Endodermal cell (in vitro differentiated cells): ENCODE data around the gene ZDHHC21. TPM values are rescaled to one million over a fixed set of nuclear protein-coding genes. Genes with fewer than 3 reads are reported as not detected.

Experiments
- DNase-seq: peaks from one replicate; pipeline ENCODE4 v3.0.0-alpha.2; 2017
- H3K27ac ChIP-seq: 2 replicates; pipeline ENCODE4 v1.5.1; 2013; ENCODE audit warnings: mild to moderate bottlenecking, low read depth, low read length, moderate library complexity
- H3K27me3 ChIP-seq: 2 replicates; pipeline ENCODE4 v1.6.1; 2013; ENCODE audit warnings: mild to moderate bottlenecking, low read length, moderate library complexity; ENCODE audit not compliant: insufficient read depth, control insufficient read depth, poor library complexity, severe bottlenecking
- H3K36me3 ChIP-seq: 2 replicates; pipeline ENCODE4 v1.7.0; 2013; ENCODE audit warnings: mild to moderate bottlenecking, low read length, moderate library complexity; ENCODE audit not compliant: control insufficient read depth, insufficient read depth
- H3K4me1 ChIP-seq: one replicate; pipeline ENCODE4 v1.7.0; 2013; ENCODE audit warnings: low read length; ENCODE audit not compliant: control insufficient read depth, insufficient read depth
- H3K4me3 ChIP-seq: 2 replicates; pipeline ENCODE4 v1.5.1; 2013; ENCODE audit warnings: mild to moderate bottlenecking, low read length, moderate library complexity
- H3K9ac ChIP-seq: 2 replicates; pipeline ENCODE4 v1.6.1; 2013; ENCODE audit warnings: mild to moderate bottlenecking, low read length, moderate library complexity; ENCODE audit not compliant: poor library complexity, severe bottlenecking; ENCODE audit errors: extremely low read depth
- H3K9me3 ChIP-seq: 2 replicates; pipeline ENCODE4 v1.6.1; 2013; ENCODE audit warnings: mild to moderate bottlenecking, low read length, moderate library complexity; ENCODE audit not compliant: control insufficient read depth
- H3K27ac Mint-ChIP-seq: 2 replicates; pipeline ENCODE4 v1.8.0; 2020; ENCODE audit warnings: mixed read lengths
- H3K27me3 Mint-ChIP-seq: 2 replicates; pipeline ENCODE4 v1.8.0; 2021; ENCODE audit warnings: mild to moderate bottlenecking, mixed read lengths; ENCODE audit not compliant: insufficient read depth
- H3K36me3 Mint-ChIP-seq: 2 replicates; pipeline ENCODE4 v1.8.0; 2020; ENCODE audit warnings: low read depth, mixed read lengths
- H3K4me1 Mint-ChIP-seq: 2 replicates; pipeline ENCODE4 v1.8.0; 2020; ENCODE audit warnings: mixed read lengths
- H3K4me3 Mint-ChIP-seq: 2 replicates; pipeline ENCODE4 v1.8.0; 2020; ENCODE audit warnings: mild to moderate bottlenecking, moderate library complexity, mixed read lengths
- H3K9me3 Mint-ChIP-seq: 2 replicates; pipeline ENCODE4 v1.8.0; 2020; ENCODE audit warnings: mild to moderate bottlenecking, mixed read lengths
- WGBS, 2 experiments: methylation state at CpG; one replicate each; pipeline versions ENCODE4 v1.1.5 to v1.1.7; 2013; ENCODE audit warnings: missing lambda C conversion rate in 2 of 2, mixed read lengths in 1 of 2; ENCODE audit not compliant: insufficient coverage in 1 of 2, insufficient read length in 1 of 2; 5-methylcytosine and 5-hydroxymethylcytosine counted together
- total RNA-seq, 2 donors: library from RNA; stranded (reverse); fragmentation: NEBNext Ultra II Directional in 1 of 2; extraction: Animal tissue kit (Norgen Biotek cat#: 25700) in 1 of 2; gene quantifications; 2 replicates in 1 of 2; 3 replicates in 1 of 2; pipeline ENCODE4 v1.2.1, GENCODE V29; 2021
- TF ChIP-seq, protein P1 (sequence below): fragments of 200-600 bp; sonication (generic); conservative IDR thresholded peaks from 2 replicates; pipeline ENCODE4 v1.5.0; 2021; ENCODE audit warnings: antibody characterized with exemption, mild to moderate bottlenecking

Gene ZDHHC21
- total RNA-seq, 2 donors from 2014 or later, result 17.1 to 18.6 TPM

DNA sequence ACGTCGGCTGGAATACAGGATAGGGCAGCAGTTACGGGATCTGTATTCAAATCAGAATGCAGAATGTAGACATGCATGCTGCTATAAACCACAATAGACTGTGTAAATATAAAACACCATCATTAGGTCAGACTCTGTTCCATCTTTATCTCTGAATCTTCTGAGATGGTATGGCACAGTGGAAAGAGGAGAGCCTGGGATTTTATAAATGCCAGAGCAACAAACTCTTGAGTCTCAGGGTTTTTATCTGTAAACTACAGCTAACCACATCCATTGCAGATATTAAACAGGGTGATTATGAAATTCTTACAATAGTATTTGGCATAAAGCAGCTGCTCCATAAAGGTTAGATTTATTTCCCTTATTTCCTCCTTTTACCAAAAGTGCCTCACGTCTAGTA is 108.7 kb downstream of the ZDHHC21 start:
- Histone ChIP-seq H3K4me3 (no peak overlapping the region), H3K4me1 (no peaks in the 10 kb centered on the region), H3K9me3 (peaks cover 15% of the 10 kb centered on the region), H3K36me3 (peaks cover 9% of the 10 kb centered on the region), H3K27me3 (no peaks in the 10 kb centered on the region), H3K27ac (no peak overlapping the region), H3K9ac (no peak overlapping the region)
- Mint-ChIP-seq H3K36me3 (peaks cover 8% of the 10 kb centered on the region), H3K27me3 (no peaks in the 10 kb centered on the region), H3K4me1 (no peaks in the 10 kb centered on the region), H3K27ac (no peak overlapping the region), H3K9me3 (peaks cover 15% of the 10 kb centered on the region), H3K4me3 (no peak overlapping the region)
- 98 to 100% methylated on average over 2 to 3 of the region's 4 CpGs for WGBS, 2 experiments
- DNase-seq, result no peak
- TF ChIP-seq, protein P1, sequence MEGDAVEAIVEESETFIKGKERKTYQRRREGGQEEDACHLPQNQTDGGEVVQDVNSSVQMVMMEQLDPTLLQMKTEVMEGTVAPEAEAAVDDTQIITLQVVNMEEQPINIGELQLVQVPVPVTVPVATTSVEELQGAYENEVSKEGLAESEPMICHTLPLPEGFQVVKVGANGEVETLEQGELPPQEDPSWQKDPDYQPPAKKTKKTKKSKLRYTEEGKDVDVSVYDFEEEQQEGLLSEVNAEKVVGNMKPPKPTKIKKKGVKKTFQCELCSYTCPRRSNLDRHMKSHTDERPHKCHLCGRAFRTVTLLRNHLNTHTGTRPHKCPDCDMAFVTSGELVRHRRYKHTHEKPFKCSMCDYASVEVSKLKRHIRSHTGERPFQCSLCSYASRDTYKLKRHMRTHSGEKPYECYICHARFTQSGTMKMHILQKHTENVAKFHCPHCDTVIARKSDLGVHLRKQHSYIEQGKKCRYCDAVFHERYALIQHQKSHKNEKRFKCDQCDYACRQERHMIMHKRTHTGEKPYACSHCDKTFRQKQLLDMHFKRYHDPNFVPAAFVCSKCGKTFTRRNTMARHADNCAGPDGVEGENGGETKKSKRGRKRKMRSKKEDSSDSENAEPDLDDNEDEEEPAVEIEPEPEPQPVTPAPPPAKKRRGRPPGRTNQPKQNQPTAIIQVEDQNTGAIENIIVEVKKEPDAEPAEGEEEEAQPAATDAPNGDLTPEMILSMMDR, result no peak

DNA sequence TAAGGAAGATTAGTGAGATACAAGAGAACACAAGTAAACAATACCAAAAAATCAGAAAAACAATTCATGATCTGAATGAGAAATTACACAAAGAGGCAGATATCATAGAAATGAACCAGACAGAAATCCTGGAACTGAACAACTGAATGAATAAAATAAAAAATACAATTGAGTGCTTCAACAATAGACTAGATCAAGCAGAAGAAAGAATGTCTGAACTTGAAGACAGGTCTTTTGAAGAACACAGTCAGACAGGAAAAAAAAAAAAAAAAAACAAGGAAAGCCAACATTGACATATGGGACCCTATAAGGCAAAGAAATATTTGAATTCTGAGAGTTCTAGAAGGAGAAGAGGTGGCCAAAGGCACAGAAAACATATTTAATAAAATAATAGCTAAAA is 115.2 kb downstream of the ZDHHC21 start:
- Histone ChIP-seq H3K36me3 (no peaks in the 10 kb centered on the region), H3K27me3 (no peaks in the 10 kb centered on the region), H3K9ac (no peak overlapping the region), H3K9me3 (peaks cover 24% of the 10 kb centered on the region), H3K4me1 (no peaks in the 10 kb centered on the region), H3K27ac (no peak overlapping the region), H3K4me3 (no peak overlapping the region)
- H3K36me3 Mint-ChIP-seq, result peaks cover 2% of the 10 kb centered on the region
- H3K4me3 Mint-ChIP-seq, result no peak overlapping the region
- H3K4me1 Mint-ChIP-seq, result no peaks in the 10 kb centered on the region
- no peaks in the 10 kb centered on the region for H3K27me3 Mint-ChIP-seq
- DNase-seq, result no peak
- H3K9me3 Mint-ChIP-seq, result peaks cover 15% of the 10 kb centered on the region
- H3K27ac Mint-ChIP-seq, result no peak overlapping the region
- TF ChIP-seq, protein P1, result no peak

DNA sequence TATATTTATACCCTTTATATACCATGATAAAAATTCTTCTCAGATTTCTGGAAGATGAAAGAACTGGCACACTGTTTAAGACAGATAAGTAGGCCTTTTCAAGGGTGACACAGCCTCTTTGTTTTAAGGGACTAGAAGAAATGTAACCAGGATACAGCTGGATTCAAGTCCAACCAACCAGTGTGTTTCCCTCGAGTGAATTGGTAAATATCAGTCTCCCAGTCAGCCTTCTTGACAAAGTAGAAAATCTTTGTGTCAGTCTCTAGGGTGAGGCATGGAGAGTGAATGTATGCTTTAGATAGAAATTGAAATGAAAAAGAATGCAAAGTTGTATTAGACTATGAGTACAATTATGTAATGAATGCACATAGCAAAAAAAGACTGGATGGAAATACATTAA is 119.1 kb downstream of the ZDHHC21 start:
- Mint-ChIP-seq H3K27me3 (no peaks in the 10 kb centered on the region), H3K4me1 (no peaks in the 10 kb centered on the region), H3K4me3 (no peak overlapping the region), H3K9me3 (peaks cover 4% of the 10 kb centered on the region), H3K27ac (no peak overlapping the region), H3K36me3 (no peaks in the 10 kb centered on the region)
- Histone ChIP-seq H3K9me3 (peaks cover 10% of the 10 kb centered on the region), H3K4me3 (no peak overlapping the region), H3K36me3 (no peaks in the 10 kb centered on the region), H3K9ac (no peak overlapping the region), H3K4me1 (no peaks in the 10 kb centered on the region), H3K27me3 (no peaks in the 10 kb centered on the region), H3K27ac (no peak overlapping the region)
- TF ChIP-seq, protein P1, result no peak
- 75 to 94% methylated on average over 1 of the region's 1 CpG for WGBS, 2 experiments
- DNase-seq, result no peak
